Activated CD4-positive, CD25-positive, alpha-beta regulatory T cell treated with anti-CD3 and anti-CD28 coated beads, Interleukin-2, amount 50 U/mL, for 16 hours (primary cell): ENCODE results near the gene PIGQ.

Experiments used
- DNase-seq: peaks from one replicate; pipeline ENCODE4 v3.0.0-alpha.2; 2020; ENCODE audit warnings: low read depth, low spot score

The PIGQ gene

GRCh38 chr16:534135-534534 lies 35.6 kb upstream of the PIGQ start:
- no peak for DNase-seq

- no peak for DNase-seq
Observed at GRCh38 chr16:534856-535445, 34.8 kb upstream of the PIGQ start.

- no peak for DNase-seq
Observed at GRCh38 chr16:535446-536405, 34.0 kb upstream of the PIGQ start.

- DNase-seq: no peak
Observed at GRCh38 chr16:536746-537145, 33.0 kb upstream of the PIGQ start.

GRCh38 chr16:537415-538335 lies 32.1 kb upstream of the PIGQ start:
- DNase-seq: no peak

- DNase-seq: no peak
Observed at GRCh38 chr16:539901-540530, 29.8 kb upstream of the PIGQ start.

GRCh38 chr16:540645-541340 lies 29.0 kb upstream of the PIGQ start:
- DNase-seq: no peak

GRCh38 chr16:543301-544164 lies 26.2 kb upstream of the PIGQ start:
- no peak for DNase-seq

GRCh38 chr16:544517-544916 lies 25.3 kb upstream of the PIGQ start:
- no peak for DNase-seq

- no peak for DNase-seq
Observed at GRCh38 chr16:546909-547770, 22.6 kb upstream of the PIGQ start.

GRCh38 chr16:548586-548985 lies 21.2 kb upstream of the PIGQ start:
- DNase-seq: no peak

- no peak for DNase-seq
Observed at GRCh38 chr16:549544-550263, 20.1 kb upstream of the PIGQ start.

GRCh38 chr16:551210-551609 lies 18.6 kb upstream of the PIGQ start:
- DNase-seq: no peak

- no peak for DNase-seq
Observed at GRCh38 chr16:552171-552570, 17.6 kb upstream of the PIGQ start.

- no peak for DNase-seq
Observed at GRCh38 chr16:553601-554296, 16.0 kb upstream of the PIGQ start.

GRCh38 chr16:554297-554621 lies 15.5 kb upstream of the PIGQ start:
- DNase-seq: no peak

- no peak for DNase-seq
Observed at GRCh38 chr16:554640-555365, 15.0 kb upstream of the PIGQ start.
